PC-9 (cell line): Measurements from ENCODE around the gene TEDC2. TPM values are rescaled to one million over a fixed set of nuclear protein-coding genes. Genes with fewer than 3 reads are reported as not detected.

Experiments used
- BruUV-seq: library from RNA; stranded (reverse); fragments of 400-500 nt; replicated peaks from 2 replicates; lab custom pipeline; 2021; lab: Mats Ljungman, UMichigan
- CTCF ChIA-PET: fragments of 300-600 bp; sonication (Branson Sonifier 250); formaldehyde crosslinking; loops from one replicate; lab custom pipeline; 2022; ENCODE audit warnings: antibody characterized with exemption; lab: Charles Lee
- POLR2A ChIA-PET: fragments of 300-600 bp; sonication (Branson Sonifier 250); formaldehyde crosslinking; loops from one replicate; lab custom pipeline; 2022; ENCODE audit warnings: antibody characterized with exemption; ENCODE audit not compliant: unreplicated experiment; lab: Charles Lee
- DNase-seq, 2 experiments: peaks; one replicate each; pipeline versions ENCODE4 v3.0.0 to v3.0.0-alpha.2; 2015 to 2022; ENCODE audit warnings: mixed read lengths in 1 of 2
- H2AFZ ChIP-seq: fragments of 200-600 bp; sonication (generic); 2 replicates; pipeline ENCODE4 v1.8.1; 2017; ENCODE audit warnings: antibody characterized with exemption
- H3F3A ChIP-seq: fragments of 200-600 bp; sonication (generic); 2 replicates; pipeline ENCODE4 v1.8.1; 2017; ENCODE audit warnings: antibody characterized with exemption, mild to moderate bottlenecking, low read depth; ENCODE audit not compliant: insufficient read depth
- H3K27ac ChIP-seq: fragments of 200-600 bp; sonication (generic); 2 replicates; pipeline ENCODE4 v1.6.1; 2016; ENCODE audit warnings: mixed run types
- H3K27me3 ChIP-seq: fragments of 200-600 bp; sonication (generic); 2 replicates; pipeline ENCODE4 v1.6.1; 2016; ENCODE audit warnings: low read depth, mixed run types; ENCODE audit not compliant: insufficient read depth
- H3K36me3 ChIP-seq: fragments of 200-600 bp; sonication (generic); 2 replicates; pipeline ENCODE4 v1.6.1; 2016; ENCODE audit warnings: low read depth, mixed run types
- H3K4me1 ChIP-seq: fragments of 200-600 bp; sonication (generic); replicated peaks from 2 replicates; pipeline ENCODE4 v1.6.1; 2016; ENCODE audit warnings: mixed run types; ENCODE audit not compliant: insufficient read depth
- H3K4me2 ChIP-seq: fragments of 200-600 bp; sonication (generic); 2 replicates; pipeline ENCODE4 v1.6.1; 2017; ENCODE audit warnings: mixed run types
- H3K4me3 ChIP-seq: fragments of 200-600 bp; sonication (generic); 2 replicates; pipeline ENCODE4 v1.6.1; 2016; ENCODE audit warnings: mixed run types
- H3K79me2 ChIP-seq: fragments of 200-600 bp; sonication (generic); 2 replicates; pipeline ENCODE4 v1.6.1; 2017; ENCODE audit warnings: low read depth, mixed run types
- H3K9me2 ChIP-seq: fragments of 200-600 bp; sonication (generic); 2 replicates; pipeline ENCODE4 v1.8.1; 2017; ENCODE audit warnings: mild to moderate bottlenecking; ENCODE audit not compliant: insufficient read depth
- H3K9me3 ChIP-seq: fragments of 200-600 bp; sonication (generic); 2 replicates; pipeline ENCODE4 v1.8.1; 2016; ENCODE audit warnings: low read depth; ENCODE audit not compliant: insufficient read depth
- H4K20me1 ChIP-seq: fragments of 200-600 bp; sonication (generic); 2 replicates; pipeline ENCODE4 v1.8.1; 2017; ENCODE audit not compliant: insufficient read depth
- EZH2 ChIP-seq: fragments of 200-600 bp; sonication (generic); IDR thresholded peaks from 2 replicates; pipeline ENCODE4 v1.8.0; 2017; ENCODE audit warnings: antibody characterized with exemption, low read depth
- intact Hi-C: fragments of 100-400 bp; cut with micrococcal nuclease; formaldehyde crosslinking; loops from one replicate; pipeline ENCODE4 v1.10.0; 2022; ENCODE audit not compliant: unreplicated experiment
- total RNA-seq: library from RNA; stranded (reverse); gene quantifications from 2 replicates; pipeline ENCODE4 v1.2.3, GENCODE V29; 2021
- TF ChIP-seq, protein P1 (sequence below): fragments of 200-600 bp; sonication (generic); conservative IDR thresholded peaks from 2 replicates; pipeline ENCODE4 v1.6.1; 2017; ENCODE audit warnings: mixed run types, antibody characterized with exemption, mild to moderate bottlenecking, moderate library complexity

TEDC2 gene
- total RNA-seq, 1 experiment from 2014 or later: 26.3 TPM

DNA sequence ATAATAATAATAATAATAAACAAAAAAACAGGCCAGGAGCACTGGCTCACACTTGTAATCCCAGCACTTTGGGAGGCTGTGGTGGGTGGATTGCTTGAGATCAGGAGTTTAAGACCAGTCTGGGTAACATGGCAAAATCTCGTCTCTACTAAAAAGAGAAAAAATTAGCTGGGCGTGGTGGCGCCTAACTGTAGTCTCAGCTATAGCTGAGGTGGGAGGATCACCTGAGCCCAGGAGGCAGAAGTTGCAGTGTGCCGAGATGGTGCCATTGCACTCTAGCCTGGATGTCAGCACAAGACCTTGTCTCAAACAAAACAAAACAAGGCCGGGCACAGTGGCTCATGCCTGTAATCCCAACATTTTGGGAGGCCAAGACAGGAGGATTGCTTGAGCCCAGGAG is 35.1 kb downstream of the TEDC2 start:
- CTCF ChIA-PET: interaction anchor here (0.6 kb wide), 1 partner anchor 472 kb away, joined by 5 read pairs; no protein-coding TSS in a partner anchor

DNA sequence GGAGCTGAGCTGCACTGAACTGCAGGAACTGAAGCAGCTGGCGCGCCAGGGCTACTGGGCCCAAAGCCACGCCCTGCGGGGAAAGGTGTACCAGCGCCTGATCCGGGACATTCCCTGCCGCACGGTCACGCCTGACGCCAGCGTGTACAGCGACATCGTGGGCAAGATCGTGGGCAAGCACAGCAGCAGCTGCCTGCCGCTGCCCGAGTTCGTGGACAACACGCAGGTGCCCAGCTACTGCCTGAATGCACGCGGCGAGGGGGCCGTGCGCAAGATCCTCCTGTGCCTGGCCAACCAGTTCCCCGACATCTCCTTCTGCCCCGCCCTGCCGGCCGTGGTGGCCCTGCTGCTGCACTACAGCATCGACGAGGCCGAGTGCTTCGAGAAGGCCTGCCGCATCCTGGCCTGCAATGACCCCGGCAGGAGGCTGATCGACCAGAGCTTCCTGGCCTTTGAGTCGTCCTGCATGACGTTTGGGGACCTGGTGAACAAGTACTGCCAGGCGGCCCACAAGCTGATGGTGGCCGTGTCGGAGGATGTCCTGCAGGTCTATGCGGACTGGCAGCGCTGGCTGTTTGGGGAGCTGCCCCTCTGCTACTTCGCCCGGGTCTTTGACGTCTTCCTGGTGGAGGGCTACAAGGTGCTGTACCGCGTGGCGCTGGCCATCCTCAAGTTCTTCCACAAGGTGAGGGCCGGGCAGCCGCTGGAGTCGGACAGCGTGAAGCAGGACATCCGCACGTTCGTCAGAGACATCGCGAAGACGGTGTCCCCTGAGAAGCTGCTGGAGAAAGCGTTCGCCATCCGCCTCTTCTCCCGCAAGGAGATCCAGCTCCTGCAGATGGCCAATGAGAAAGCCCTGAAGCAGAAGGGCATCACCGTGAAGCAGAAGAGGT is 36.6 kb downstream of the TEDC2 start:
- H3K4me2 ChIP-seq: no peak overlapping the region
- H3K4me1 ChIP-seq: no peaks in the 10 kb centered on the region
- ChIA-PET POLR2A (no interaction called here), CTCF (no interaction called here)
- no peak for DNase-seq
- no TSS peak for BruUV-seq
- intact Hi-C loops: no loop called here
- TF ChIP-seq, protein P1, sequence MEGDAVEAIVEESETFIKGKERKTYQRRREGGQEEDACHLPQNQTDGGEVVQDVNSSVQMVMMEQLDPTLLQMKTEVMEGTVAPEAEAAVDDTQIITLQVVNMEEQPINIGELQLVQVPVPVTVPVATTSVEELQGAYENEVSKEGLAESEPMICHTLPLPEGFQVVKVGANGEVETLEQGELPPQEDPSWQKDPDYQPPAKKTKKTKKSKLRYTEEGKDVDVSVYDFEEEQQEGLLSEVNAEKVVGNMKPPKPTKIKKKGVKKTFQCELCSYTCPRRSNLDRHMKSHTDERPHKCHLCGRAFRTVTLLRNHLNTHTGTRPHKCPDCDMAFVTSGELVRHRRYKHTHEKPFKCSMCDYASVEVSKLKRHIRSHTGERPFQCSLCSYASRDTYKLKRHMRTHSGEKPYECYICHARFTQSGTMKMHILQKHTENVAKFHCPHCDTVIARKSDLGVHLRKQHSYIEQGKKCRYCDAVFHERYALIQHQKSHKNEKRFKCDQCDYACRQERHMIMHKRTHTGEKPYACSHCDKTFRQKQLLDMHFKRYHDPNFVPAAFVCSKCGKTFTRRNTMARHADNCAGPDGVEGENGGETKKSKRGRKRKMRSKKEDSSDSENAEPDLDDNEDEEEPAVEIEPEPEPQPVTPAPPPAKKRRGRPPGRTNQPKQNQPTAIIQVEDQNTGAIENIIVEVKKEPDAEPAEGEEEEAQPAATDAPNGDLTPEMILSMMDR: no peak
- TF ChIP-seq EZH2: no peak
- no peaks in the 10 kb centered on the region for H3K36me3 ChIP-seq
- H3K4me3 ChIP-seq: no peak overlapping the region
- peaks cover 9% of the 10 kb centered on the region; the same call in 1 of the 2 replicates for H4K20me1 ChIP-seq
- H3K79me2 ChIP-seq: no peaks in the 10 kb centered on the region
- H2AFZ ChIP-seq: no peak overlapping the region
- H3F3A ChIP-seq: no peaks in the 10 kb centered on the region
- no peaks in the 10 kb centered on the region for H3K9me2 ChIP-seq
- no peaks in the 10 kb centered on the region for H3K9me3 ChIP-seq
- H3K27me3 ChIP-seq: no peaks in the 10 kb centered on the region
- H3K27ac ChIP-seq: no peak overlapping the region

More for the DNA sequence above, 35.1 kb downstream of the TEDC2 start:
- no peaks in the 10 kb centered on the region for H3K9me2 ChIP-seq
- peaks cover 4% of the 10 kb centered on the region; the same call in 1 of the 2 replicates for H4K20me1 ChIP-seq
- no peaks in the 10 kb centered on the region for H3K36me3 ChIP-seq
- H2AFZ ChIP-seq: no peak overlapping the region
- DNase-seq: no peak
- H3K27ac ChIP-seq: no peak overlapping the region
- no peaks in the 10 kb centered on the region for H3K27me3 ChIP-seq
- no peaks in the 10 kb centered on the region for H3K4me1 ChIP-seq
- H3K4me3 ChIP-seq: no peak overlapping the region
- H3K79me2 ChIP-seq: no peaks in the 10 kb centered on the region; the same call in 1 of the 2 replicates
- no peak overlapping the region for H3K4me2 ChIP-seq
- no TSS peak for BruUV-seq
- H3F3A ChIP-seq: no peaks in the 10 kb centered on the region
- TF ChIP-seq EZH2: no peak
- TF ChIP-seq, protein P1: no peak
- no peaks in the 10 kb centered on the region for H3K9me3 ChIP-seq
- POLR2A ChIA-PET: no interaction called here
- intact Hi-C loops: no loop called here

DNA sequence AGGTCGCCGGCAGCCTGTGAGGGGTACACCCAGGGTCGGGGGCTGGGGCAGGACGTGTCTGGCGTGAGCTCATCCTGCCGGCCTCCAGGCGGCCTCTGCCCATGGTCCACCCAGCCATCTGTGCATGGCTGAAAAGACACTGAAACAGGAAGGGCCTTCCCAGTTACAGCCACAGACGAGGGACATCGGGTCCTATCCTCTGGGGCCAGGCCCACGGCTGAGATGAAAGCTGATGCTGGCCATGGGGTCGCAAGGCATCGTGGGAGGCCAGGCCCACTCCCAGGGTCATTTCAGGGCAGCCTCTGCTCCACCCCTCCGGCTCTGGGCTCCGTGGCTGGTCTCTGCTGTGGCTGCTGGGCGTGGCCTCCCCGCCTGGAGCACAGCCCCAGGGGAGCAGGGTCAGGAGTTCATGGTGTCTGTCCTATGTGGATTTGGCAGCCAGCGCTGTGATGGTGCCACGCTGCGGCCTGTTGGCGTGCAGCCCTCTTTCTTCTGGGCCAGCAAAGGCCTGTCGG is 37.3 kb downstream of the TEDC2 start:
- ChIA-PET POLR2A (no interaction called here), CTCF (no interaction called here)
- BruUV-seq: no TSS peak
- no peak overlapping the region for H3K4me2 ChIP-seq
- peaks cover 9% of the 10 kb centered on the region; the same call in 1 of the 2 replicates for H4K20me1 ChIP-seq
- intact Hi-C loops: no loop called here
- no peak overlapping the region for H3K4me3 ChIP-seq
- H3K36me3 ChIP-seq: no peaks in the 10 kb centered on the region
- H3K79me2 ChIP-seq: no peaks in the 10 kb centered on the region
- H3K27ac ChIP-seq: no peak overlapping the region
- TF ChIP-seq EZH2: no peak
- TF ChIP-seq, protein P1: no peak
- H3K4me1 ChIP-seq: no peaks in the 10 kb centered on the region
- no peaks in the 10 kb centered on the region for H3K9me2 ChIP-seq
- H3K27me3 ChIP-seq: no peaks in the 10 kb centered on the region
- no peak overlapping the region for H2AFZ ChIP-seq
- no peaks in the 10 kb centered on the region for H3K9me3 ChIP-seq
- no peaks in the 10 kb centered on the region for H3F3A ChIP-seq
- peak in 1 of 2 experiments; percentile 37 for DNase-seq
